CD4-positive, alpha-beta memory T cell (primary cell): ENCODE data around the gene PLIN1. TPM values are rescaled to one million over a fixed set of nuclear protein-coding genes. Genes with fewer than 3 reads are reported as not detected.

ENCODE experiments used
- polyA plus RNA-seq, 2 donors: library from polyadenylated mRNA; unstranded; fragments of 300-500 nt; fragmentation: Illumina TruSeq; gene quantifications; one replicate each; pipeline ENCODE4 v1.2.3, GENCODE V29; 2021
- total RNA-seq, 2 experiments: library from RNA; stranded (reverse); gene quantifications; one replicate each; pipeline ENCODE4 v1.2.3, GENCODE V29; 2021

PLIN1 gene
- total and polyA plus RNA-seq, 4 experiments from 2014 or later = 0.44 to 1.2 (median 0.46) TPM; not detected in 1

Other genes starting within 250 kb of the PLIN1 start
- not detected for gene RHCG, start 182.8 kb downstream of the PLIN1 start, total RNA-seq
- gene RHCG, start 182.8 kb downstream of the PLIN1 start, polyA plus RNA-seq = not detected
- gene TICRR, start 103.9 kb downstream of the PLIN1 start, total RNA-seq = under 1 TPM; 0.12 to 0.14 TPM
- gene TICRR, start 103.9 kb downstream of the PLIN1 start, polyA plus RNA-seq = under 1 TPM in 1 of 2 donors, not detected in 1; 0.07 TPM
- not detected for gene KIF7, start 23.9 kb downstream of the PLIN1 start, total RNA-seq
- gene KIF7, start 23.9 kb downstream of the PLIN1 start, polyA plus RNA-seq = not detected
- 1 to 10 TPM; 2.9 to 3.0 TPM for gene PEX11A, start 11.4 kb upstream of the PLIN1 start, total RNA-seq
- gene PEX11A, start 11.4 kb upstream of the PLIN1 start, polyA plus RNA-seq = 1 to 10 TPM in 1 of 2 donors, under 1 TPM in 1; 0.78 to 2.7 TPM
- gene WDR93, start 11.4 kb upstream of the PLIN1 start, total RNA-seq = not detected
- not detected for gene WDR93, start 11.4 kb upstream of the PLIN1 start, polyA plus RNA-seq
- gene MESP1, start 71.9 kb upstream of the PLIN1 start, total RNA-seq = under 1 TPM; 0.53 to 0.79 TPM
- gene MESP1, start 71.9 kb upstream of the PLIN1 start, polyA plus RNA-seq = 1 to 10 TPM in 1 of 2 donors, under 1 TPM in 1; 0.69 to 1.2 TPM
- not detected for gene MESP2, start 97.0 kb upstream of the PLIN1 start, total RNA-seq
- not detected for gene MESP2, start 97.0 kb upstream of the PLIN1 start, polyA plus RNA-seq
- gene ANPEP, start 135.5 kb upstream of the PLIN1 start, total RNA-seq = 1 to 10 TPM; 1.9 to 2.2 TPM
- not detected for gene ANPEP, start 135.5 kb upstream of the PLIN1 start, polyA plus RNA-seq
- 10 to 100 TPM; 34.3 to 36.6 TPM for gene AP3S2, start 214.6 kb upstream of the PLIN1 start, total RNA-seq
- 10 to 100 TPM; 34.1 to 37.3 TPM for gene AP3S2, start 214.6 kb upstream of the PLIN1 start, polyA plus RNA-seq
- under 1 TPM; 0.11 to 0.26 TPM for gene ARPIN, start 233.6 kb upstream of the PLIN1 start, total RNA-seq
- gene ARPIN, start 233.6 kb upstream of the PLIN1 start, polyA plus RNA-seq = not detected